SU-DHL-6 (cell line): Measurements from ENCODE around the gene CADM1.

ENCODE experiments used
- CTCF ChIP-seq: fragments of 200-600 bp; sonication (generic); IDR thresholded peaks from one replicate; pipeline ENCODE4 v1.5.1; 2017; ENCODE audit warnings: antibody characterized with exemption, mild to moderate bottlenecking, low read length, moderate library complexity; ENCODE audit not compliant: insufficient read depth, poor library complexity, severe bottlenecking
- EZH2phosphoT487 ChIP-seq: fragments of 200-600 bp; sonication (generic), shearing (Covaris generic); conservative IDR thresholded peaks from 2 replicates; pipeline ENCODE4 v1.6.1; 2018; ENCODE audit warnings: mild to moderate bottlenecking, antibody characterized with exemption, low read length, moderate library complexity, mixed read lengths

- TF ChIP-seq EZH2phosphoT487: no peak
- no peak for TF ChIP-seq CTCF
These were observed 125.7 kb downstream of the CADM1 start for GRCh38 chr11:115378557-115378956.
